H1 (cell line): ENCODE results near the gene CEP192. TPM values are rescaled to one million over a fixed set of nuclear protein-coding genes. Genes with fewer than 3 reads are reported as not detected.

ENCODE experiments used
- CTCF ChIA-PET: fragments of 300-600 bp; sonication (Branson Sonifier 250); formaldehyde crosslinking; loops from one replicate; lab custom pipeline; 2021; ENCODE audit not compliant: partially characterized antibody; lab: Charles Lee
- POLR2A ChIA-PET: fragments of 300-600 bp; sonication (Branson Sonifier 250); formaldehyde crosslinking; loops from one replicate; lab custom pipeline; 2021; ENCODE audit warnings: inconsistent platforms; ENCODE audit not compliant: partially characterized antibody; lab: Charles Lee
- DNase-seq, 2 experiments: peaks; one replicate each; pipeline versions ENCODE4 v3.0.0 to v3.0.0-alpha.2; 2010 to 2022; ENCODE audit warnings: low spot score in 2 of 2, low read depth in 1 of 2, mixed read lengths in 1 of 2
- FAIRE-seq: peaks from 2 replicates; lab custom pipeline; 2011; peaks lifted over from hg19 to GRCh38; lab: Jason Lieb, UNC
- H2AFZ ChIP-seq: 2 replicates; pipeline ENCODE4 v1.8.1; 2012; ENCODE audit warnings: low read length, inconsistent platforms
- H2AK5ac ChIP-seq: 2 replicates; pipeline ENCODE4 v1.6.1; 2013; ENCODE audit warnings: low read depth, low read length
- H2BK120ac ChIP-seq: replicated peaks from 2 replicates; pipeline ENCODE3; 2013; ENCODE audit warnings: low read depth, low read length, inconsistent platforms
- H2BK12ac ChIP-seq: 2 replicates; pipeline ENCODE4 v1.6.1; 2013; ENCODE audit warnings: low read depth, low read length
- H2BK15ac ChIP-seq: 2 replicates; pipeline ENCODE4 v1.6.1; 2013; ENCODE audit warnings: low read length
- H2BK20ac ChIP-seq: 2 replicates; pipeline ENCODE4 v1.6.1; 2013; ENCODE audit warnings: low read length
- H2BK5ac ChIP-seq: 2 replicates; pipeline ENCODE4 v1.6.1; 2013; ENCODE audit warnings: low read depth, low read length
- H3K14ac ChIP-seq: 2 replicates; pipeline ENCODE4 v1.6.1; 2013; ENCODE audit warnings: inconsistent platforms; ENCODE audit not compliant: insufficient read length
- H3K18ac ChIP-seq: 2 replicates; pipeline ENCODE4 v1.6.1; 2013; ENCODE audit warnings: low read length; ENCODE audit errors: extremely low read depth
- H3K23ac ChIP-seq: 2 replicates; pipeline ENCODE4 v1.6.1; 2013; ENCODE audit warnings: inconsistent platforms; ENCODE audit not compliant: insufficient read length
- H3K23me2 ChIP-seq: 2 replicates; pipeline ENCODE4 v1.6.1; 2013; ENCODE audit warnings: low read depth, low read length
- H3K27ac ChIP-seq: 2 replicates; pipeline ENCODE4 v1.6.1; 2011; ENCODE audit warnings: low read depth, low read length, inconsistent platforms
- H3K27me3 ChIP-seq, 4 experiments: replicated peaks in 1 of 4; 1 replicate in 1 of 4; 2 replicates in 3 of 4; pipeline versions ENCODE4 v1.6.1 to v1.8.1; 2011 to 2013; ENCODE audit warnings: low read length in 3 of 4, mild to moderate bottlenecking in 3 of 4, inconsistent platforms in 2 of 4, mixed read lengths in 2 of 4, moderate library complexity in 1 of 4; ENCODE audit not compliant: control insufficient read depth in 3 of 4, insufficient read depth in 3 of 4; ENCODE audit errors: extremely low read depth in 1 of 4
- H3K36me3 ChIP-seq, 4 experiments: 2 replicates each; pipeline versions ENCODE4 v1.6.1 to v1.8.1; 2011 to 2013; ENCODE audit warnings: mild to moderate bottlenecking in 4 of 4, low read length in 3 of 4, moderate library complexity in 2 of 4, control low read depth in 1 of 4, inconsistent platforms in 1 of 4; ENCODE audit not compliant: insufficient read depth in 4 of 4, control insufficient read depth in 2 of 4
- H3K4ac ChIP-seq: replicated peaks from 2 replicates; pipeline ENCODE3; 2013; ENCODE audit warnings: low read length, low read depth, mixed read lengths, inconsistent platforms; ENCODE audit not compliant: insufficient read length
- H3K4me1 ChIP-seq, 4 experiments: replicated peaks in 1 of 4; 1 replicate in 1 of 4; 2 replicates in 3 of 4; pipeline versions ENCODE4 v1.6.1 to v1.8.1; 2011 to 2013; ENCODE audit warnings: low read length in 3 of 4, inconsistent platforms in 2 of 4, mixed read lengths in 1 of 4; ENCODE audit not compliant: insufficient read depth in 4 of 4, control insufficient read depth in 3 of 4
- H3K4me2 ChIP-seq, 2 experiments: 2 replicates each; pipeline versions ENCODE4 v1.6.1 to v1.8.1; 2011 to 2013; ENCODE audit warnings: low read depth in 2 of 2, low read length in 2 of 2, control low read depth in 1 of 2, inconsistent platforms in 1 of 2, mild to moderate bottlenecking in 1 of 2; ENCODE audit not compliant: insufficient read depth in 1 of 2
- H3K4me3 ChIP-seq, 4 experiments: fragments of 200-600, 300-600 bp in 1 of 4; sonication (generic), shearing (Covaris generic), sonication (Bioruptor Twin) in 1 of 4; 2 replicates each; pipeline versions ENCODE4 v1.5.1 to v1.8.1; 2011 to 2016; ENCODE audit warnings: low read length in 4 of 4, low read depth in 3 of 4, control low read depth in 2 of 4, inconsistent platforms in 2 of 4, mild to moderate bottlenecking in 2 of 4, mixed read lengths in 1 of 4, moderate library complexity in 1 of 4; ENCODE audit not compliant: insufficient read depth in 2 of 4; ENCODE audit errors: extremely low read depth in 1 of 4
- H3K56ac ChIP-seq: replicated peaks from 2 replicates; pipeline ENCODE3; 2013; ENCODE audit warnings: low read depth, mild to moderate bottlenecking, mixed read lengths, low read length, inconsistent platforms; ENCODE audit not compliant: insufficient read length
- H3K79me1 ChIP-seq: 2 replicates; pipeline ENCODE4 v1.6.1; 2013; ENCODE audit warnings: low read depth, low read length, control low read depth
- H3K79me2 ChIP-seq, 2 experiments: 2 replicates each; pipeline versions ENCODE4 v1.6.1 to v1.8.1; 2012 to 2013; ENCODE audit warnings: low read length in 2 of 2, mild to moderate bottlenecking in 2 of 2, inconsistent platforms in 1 of 2; ENCODE audit not compliant: insufficient read depth in 2 of 2, control insufficient read depth in 1 of 2
- H3K9ac ChIP-seq, 4 experiments: replicated peaks in 1 of 4; 1 replicate in 1 of 4; 2 replicates in 3 of 4; pipeline versions ENCODE4 v1.6.1 to v1.8.1; 2011 to 2013; ENCODE audit warnings: low read depth in 3 of 4, low read length in 3 of 4, control low read depth in 2 of 4, mild to moderate bottlenecking in 2 of 4, moderate library complexity in 2 of 4, inconsistent platforms in 1 of 4; ENCODE audit errors: extremely low read depth in 1 of 4
- H3K9me3 ChIP-seq, 2 experiments: 2 replicates each; pipeline versions ENCODE4 v1.6.1 to v1.8.1; 2012 to 2013; ENCODE audit warnings: mild to moderate bottlenecking in 2 of 2, moderate library complexity in 2 of 2, control low read depth in 1 of 2, inconsistent platforms in 1 of 2, low read depth in 1 of 2, low read length in 1 of 2, mixed read lengths in 1 of 2; ENCODE audit not compliant: insufficient read depth in 2 of 2
- H4K20me1 ChIP-seq, 2 experiments: replicated peaks in 1 of 2; 2 replicates each; pipeline versions ENCODE3 to v1.8.1; 2011 to 2013; ENCODE audit warnings: inconsistent platforms in 2 of 2, low read length in 2 of 2, mild to moderate bottlenecking in 1 of 2; ENCODE audit not compliant: insufficient read depth in 2 of 2, control insufficient read depth in 1 of 2
- H4K5ac ChIP-seq: 2 replicates; pipeline ENCODE4 v1.6.1; 2013; ENCODE audit warnings: low read length, low read depth, mixed read lengths, inconsistent platforms; ENCODE audit not compliant: insufficient read length
- H4K8ac ChIP-seq: 2 replicates; pipeline ENCODE4 v1.8.0; 2013; ENCODE audit warnings: mild to moderate bottlenecking, moderate library complexity, low read length, inconsistent platforms; ENCODE audit not compliant: insufficient read depth; ENCODE audit errors: extremely low read depth
- H4K91ac ChIP-seq: replicated peaks from 2 replicates; pipeline ENCODE3; 2013; ENCODE audit warnings: low read length, mixed read lengths, inconsistent platforms; ENCODE audit not compliant: insufficient read length
- BCL11A ChIP-seq, 2 experiments: IDR thresholded peaks; one replicate each; pipeline ENCODE4 v1.6.1; 2011; ENCODE audit warnings: low read depth in 2 of 2, low read length in 2 of 2, mild to moderate bottlenecking in 2 of 2
- BRCA1 ChIP-seq: IDR thresholded peaks from 2 replicates; pipeline ENCODE4 v1.6.1; 2012; ENCODE audit warnings: low read depth, low read length, improper control_type of control experiment
- CBX5 ChIP-seq: fragments of 300-800, 300-1000 bp; sonication (generic); IDR thresholded peaks from 2 replicates; pipeline ENCODE4 v1.7.1; 2016; ENCODE audit warnings: antibody characterized with exemption, low read length, low read depth
- CBX8 ChIP-seq: fragments of 300-800, 300-1000 bp; sonication (generic); IDR thresholded peaks from 2 replicates; pipeline ENCODE4 v1.7.1; 2016; ENCODE audit warnings: low read depth, low read length, borderline replicate concordance
- CTCF ChIP-seq, 3 experiments: IDR thresholded peaks; 1 replicate in 2 of 3; 2 replicates in 1 of 3; pipeline versions ENCODE4 v1.5.1 to v1.6.1; 2011; ENCODE audit warnings: low read length in 3 of 3, mild to moderate bottlenecking in 3 of 3, inconsistent platforms in 2 of 3, low read depth in 1 of 3, moderate library complexity in 1 of 3; ENCODE audit not compliant: insufficient read depth in 1 of 3; ENCODE audit errors: control extremely low read depth in 1 of 3
- GABPA ChIP-seq: IDR thresholded peaks from 2 replicates; pipeline ENCODE4 v1.6.1; 2011; ENCODE audit warnings: mild to moderate bottlenecking, low read length, moderate library complexity, borderline replicate concordance; ENCODE audit not compliant: insufficient read depth
- KDM5A ChIP-seq: fragments of 200-600 bp; IDR thresholded peaks from 2 replicates; pipeline ENCODE4 v1.7.1; 2012; ENCODE audit warnings: mild to moderate bottlenecking, low read length, inconsistent platforms, mixed read lengths
- SIRT6 ChIP-seq: IDR thresholded peaks from one replicate; pipeline ENCODE4 v1.7.1; 2012; ENCODE audit warnings: low read length, inconsistent platforms
- SUZ12 ChIP-seq: fragments of 200-600 bp; sonication (generic); IDR thresholded peaks from 2 replicates; pipeline ENCODE4 v1.6.1; 2012; ENCODE audit warnings: mild to moderate bottlenecking, inconsistent platforms, low read length, moderate library complexity, mixed read lengths
- WGBS, 2 experiments: shearing (Covaris generic) in 1 of 2; methylation state at CpG; one replicate each; pipeline versions ENCODE4 v1.1.6 to v1.1.7; 2013 to 2015; ENCODE audit warnings: low lambda C conversion rate in 2 of 2, mixed read lengths in 2 of 2, inconsistent platforms in 1 of 2, low coverage in 1 of 2, missing lambda C conversion rate in 1 of 2; ENCODE audit not compliant: insufficient replicate concordance in 2 of 2, insufficient coverage in 1 of 2, insufficient read length in 1 of 2; ENCODE audit errors: extremely low coverage in 1 of 2, missing lambda C conversion rate in 1 of 2; 5-methylcytosine and 5-hydroxymethylcytosine counted together
- polyA plus RNA-seq, 7 experiments: library from polyadenylated mRNA; depleted of rRNA in 3 of 7; stranded (reverse) in 5 of 7; unstranded in 2 of 7; fragments of >200 nt in 5 of 7; fragments of 200-250 nt in 2 of 7; gene quantifications; 1 replicate in 5 of 7; 2 replicates in 1 of 7; 4 replicates in 1 of 7; pipeline versions ENCODE4 v1.2.1 to v1.2.3, GENCODE V29; 2011 to 2013; ENCODE audit warnings: missing spikeins in 2 of 7, mixed read lengths in 2 of 7
- total RNA-seq: library from RNA; stranded (reverse); fragmentation: NEBNext Ultra II Directional; extraction: Animal tissue kit (Norgen Biotek cat#: 25700); gene quantifications from 2 replicates; pipeline ENCODE4 v1.2.1, GENCODE V29; 2021

CEP192 gene
- total and polyA plus RNA-seq, 2 of the 8 experiments (the other 6 are each of a cell fraction or from before 2014, with no cell fraction given): 13.4 to 23.1 TPM

GRCh38 chr18:13107074-13107473 is 115.9 kb downstream of the CEP192 start:
- Histone ChIP-seq H3K4me1 (no peaks in the 10 kb centered on the region), H4K5ac (no peak overlapping the region), H2BK20ac (no peak overlapping the region), H3K27me3 (no peaks in the 10 kb centered on the region), H3K79me2 (no peaks in the 10 kb centered on the region), H4K20me1 (no peaks in the 10 kb centered on the region), H2BK15ac (no peak overlapping the region), H3K14ac (no peak overlapping the region), H3K23me2 (peaks cover 9% of the 10 kb centered on the region; the same call in 1 of the 2 replicates), H3K79me1 (no peaks in the 10 kb centered on the region; the same call in 1 of the 2 replicates), H3K18ac (no peak overlapping the region), H2BK120ac (no peak overlapping the region), H3K23ac (no peak overlapping the region), H3K4ac (no peak overlapping the region), H3K9me3 (0 out of 4 replicates have a peak, but pooled peaks cover 0 to 3% of the 10 kb centered on the region in 2 experiments), H2AK5ac (no peak overlapping the region), H4K8ac (no peak overlapping the region), H2BK12ac (no peak overlapping the region), H3K27ac (no peak overlapping the region), H3K4me3 (no peak overlapping the region), H3K4me2 (no peak overlapping the region), H4K91ac (no peak overlapping the region), H2BK5ac (no peak overlapping the region), H3K56ac (no peak overlapping the region), H2AFZ (no peak overlapping the region), H3K9ac (no peak overlapping the region), H3K36me3 (peaks cover 14 to 50% (median 37%) of the 10 kb centered on the region in 4 experiments; a peak in 7 of 8 replicates)
- no peak for DNase-seq
- ChIA-PET POLR2A (no interaction called here), CTCF (interaction anchor here (0.9 kb wide), 1 partner anchor 31 kb away, joined by 3 read pairs; no protein-coding TSS in a partner anchor)
- FAIRE-seq: no peak
- 97% methylated on average over 2 of the region's 2 CpGs; no CpG with 5 or more reads in 1 of the 2 experiments for WGBS, 2 experiments
- TF ChIP-seq BRCA1: no peak
- TF ChIP-seq KDM5A: no peak
- no peak for TF ChIP-seq SIRT6
- no peak for TF ChIP-seq SUZ12
- no peak for TF ChIP-seq BCL11A (IDR thresholded peaks at IDR 0.05; ENCODE audit: low read depth in 2 of 2, low read length in 2 of 2)
- no peak for TF ChIP-seq CTCF (IDR thresholded peaks at IDR 0.05; ENCODE audit: control extremely low read depth in 1 of 3, insufficient read depth in 1 of 3, low read depth in 1 of 3, low read length in 3 of 3)
- TF ChIP-seq CBX8: no peak
- no peak for TF ChIP-seq CBX5
- no peak for TF ChIP-seq GABPA
